Liver (tissue), 9 donors: ENCODE results near the gene SLC8A2. TPM values are rescaled to one million over a fixed set of nuclear protein-coding genes. Genes with fewer than 3 reads are reported as not detected.

ENCODE experiments used
- DNase-seq: peaks from one replicate; pipeline ENCODE4 v3.0.0-alpha.2; 2017; ENCODE audit warnings: low spot score
- H3K27ac ChIP-seq, 2 donors: one replicate each; pipeline ENCODE4 v1.7.0; 2013; ENCODE audit warnings: inconsistent platforms in 2 of 2, low read length in 2 of 2, control low read depth in 1 of 2, low read depth in 1 of 2, mild to moderate bottlenecking in 1 of 2
- H3K27me3 ChIP-seq, 4 donors: one replicate each; pipeline versions ENCODE4 v1.6.1 to v1.7.0; 2013; ENCODE audit warnings: low read length in 3 of 4, inconsistent platforms in 1 of 4, mild to moderate bottlenecking in 1 of 4, moderate library complexity in 1 of 4; ENCODE audit not compliant: control insufficient read depth in 4 of 4, insufficient read depth in 4 of 4
- H3K36me3 ChIP-seq, 4 donors: one replicate each; pipeline versions ENCODE4 v1.6.1 to v1.7.0; 2013; ENCODE audit warnings: low read length in 3 of 4, mild to moderate bottlenecking in 3 of 4, low read depth in 1 of 4, moderate library complexity in 1 of 4; ENCODE audit not compliant: control insufficient read depth in 4 of 4, insufficient read depth in 3 of 4
- H3K4me1 ChIP-seq, 4 donors: one replicate each; pipeline versions ENCODE4 v1.6.1 to v1.7.0; 2013; ENCODE audit warnings: low read length in 3 of 4, mild to moderate bottlenecking in 3 of 4, moderate library complexity in 1 of 4; ENCODE audit not compliant: control insufficient read depth in 4 of 4, insufficient read depth in 4 of 4
- H3K4me3 ChIP-seq, 3 donors: one replicate each; pipeline versions ENCODE4 v1.6.1 to v1.7.0; 2013; ENCODE audit warnings: low read length in 3 of 3, control low read depth in 1 of 3, low read depth in 1 of 3, mild to moderate bottlenecking in 1 of 3
- H3K9ac ChIP-seq, 2 donors: one replicate each; pipeline ENCODE4 v1.7.0; 2013; ENCODE audit warnings: low read length in 2 of 2, mild to moderate bottlenecking in 2 of 2, moderate library complexity in 2 of 2, control low read depth in 1 of 2, low read depth in 1 of 2
- H3K9me3 ChIP-seq, 4 donors: one replicate each; pipeline versions ENCODE4 v1.6.1 to v1.7.0; 2013; ENCODE audit warnings: low read length in 3 of 4; ENCODE audit not compliant: control insufficient read depth in 4 of 4
- FOXA1 ChIP-seq: IDR thresholded peaks from 2 replicates; pipeline ENCODE4 v1.6.1; 2016; ENCODE audit warnings: antibody characterized with exemption
- FOXA2 ChIP-seq: IDR thresholded peaks from 2 replicates; pipeline ENCODE4 v1.6.1; 2016; ENCODE audit warnings: antibody characterized with exemption
- GABPA ChIP-seq, 2 donors: IDR thresholded peaks in 1 of 2; conservative IDR thresholded peaks in 1 of 2; 2 replicates each; pipeline ENCODE4 v1.6.1; 2016; ENCODE audit warnings: antibody characterized with exemption in 2 of 2, mild to moderate bottlenecking in 1 of 2, moderate library complexity in 1 of 2
- HNF4A ChIP-seq, 2 donors: conservative IDR thresholded peaks; 2 replicates each; pipeline ENCODE4 v1.6.1; 2016; ENCODE audit warnings: antibody characterized with exemption in 2 of 2, mild to moderate bottlenecking in 2 of 2
- HNF4G ChIP-seq: IDR thresholded peaks from 2 replicates; pipeline ENCODE4 v1.6.1; 2016; ENCODE audit warnings: antibody characterized with exemption
- JUND ChIP-seq, 2 donors: IDR thresholded peaks; 2 replicates each; pipeline ENCODE4 v1.6.1; 2016; ENCODE audit warnings: antibody characterized with exemption in 2 of 2
- NR2F2 ChIP-seq: IDR thresholded peaks from 2 replicates; pipeline ENCODE4 v1.6.1; 2016; ENCODE audit warnings: antibody characterized with exemption
- RAD21 ChIP-seq, 2 donors: IDR thresholded peaks; 2 replicates each; pipeline ENCODE4 v1.6.1; 2016; ENCODE audit warnings: antibody characterized with exemption in 2 of 2, mild to moderate bottlenecking in 2 of 2
- RXRA ChIP-seq, 2 donors: IDR thresholded peaks; 2 replicates each; pipeline ENCODE4 v1.6.1; 2017 to 2018; ENCODE audit warnings: antibody characterized with exemption in 2 of 2, mild to moderate bottlenecking in 1 of 2
- SP1 ChIP-seq: IDR thresholded peaks from 2 replicates; pipeline ENCODE4 v1.6.1; 2018; ENCODE audit warnings: antibody characterized with exemption, mild to moderate bottlenecking
- TAF1 ChIP-seq: conservative IDR thresholded peaks from 2 replicates; pipeline ENCODE4 v1.6.1; 2016; ENCODE audit warnings: antibody characterized with exemption, mild to moderate bottlenecking
- YY1 ChIP-seq: IDR thresholded peaks from 2 replicates; pipeline ENCODE4 v1.6.1; 2016; ENCODE audit warnings: antibody characterized with exemption, mild to moderate bottlenecking
- WGBS: extraction: QIAGEN DNeasy Blood & Tissue Kit; methylation state at CpG from one replicate; pipeline ENCODE4 v1.1.7; 2013; 5-methylcytosine and 5-hydroxymethylcytosine counted together
- polyA plus RNA-seq, 2 donors: library from polyadenylated mRNA; stranded (reverse) in 1 of 2; unstranded in 1 of 2; fragments of 200-250 nt in 1 of 2; fragments of >200 nt in 1 of 2; fragmentation: Nextera tagmentation in 1 of 2; extraction: Ambion mirVana in 1 of 2; gene quantifications; one replicate each; pipeline versions ENCODE4 v1.2.1 to v1.2.3, GENCODE V29; 2013 to 2015
- total RNA-seq, 2 donors: library from RNA; depleted of rRNA; stranded (reverse); fragments of >200 nt; gene quantifications; one replicate each; pipeline ENCODE4 v1.2.3, GENCODE V29; 2014
- TF ChIP-seq, protein P1 (sequence below): fragments of 150-350 bp; IDR thresholded peaks from 2 replicates; pipeline ENCODE4 v1.5.1; 2017; ENCODE audit warnings: improper control_type of control experiment, low read depth, low read length; ENCODE audit not compliant: missing input control
- TF ChIP-seq, protein P2 (sequence below): IDR thresholded peaks from 2 replicates; pipeline ENCODE4 v1.6.1; 2016; ENCODE audit warnings: antibody characterized with exemption
- TF ChIP-seq, protein P3 (sequence below): IDR thresholded peaks from 2 replicates; pipeline ENCODE4 v1.6.1; 2016; ENCODE audit warnings: antibody characterized with exemption, mild to moderate bottlenecking
- TF ChIP-seq, protein P4 (sequence below): IDR thresholded peaks from 2 replicates; pipeline ENCODE4 v1.6.1; 2016; ENCODE audit warnings: antibody characterized with exemption
- TF ChIP-seq, protein P5 (sequence below): IDR thresholded peaks from 2 replicates; pipeline ENCODE4 v1.6.1; 2016; ENCODE audit warnings: antibody characterized with exemption
- donor health status: healthy.
- donor health status: healthy.
- donor health status: healthy.
- donor health status: healthy.
- donor health status: healthy.

SLC8A2 gene
- total and polyA plus RNA-seq, 4 donors, result 0.01 to 0.25 TPM; not detected in 2

DNA sequence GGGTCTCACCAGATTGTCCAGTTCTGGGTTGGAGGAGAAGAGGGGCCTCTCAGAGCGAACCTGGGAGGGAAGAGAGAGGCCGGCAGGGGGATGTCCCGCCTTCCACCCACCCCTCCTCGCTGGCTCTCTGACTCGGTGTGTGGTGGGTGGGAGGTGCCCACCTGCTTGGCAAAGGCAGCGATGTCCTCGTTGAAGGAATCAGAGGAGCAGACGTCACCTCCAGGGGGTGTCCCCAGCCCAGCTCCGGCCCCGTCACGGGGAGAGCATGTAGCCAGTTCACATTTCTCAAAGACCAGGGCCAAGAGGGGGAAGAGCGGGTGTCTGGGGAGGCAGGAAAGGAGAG lies 55.1 kb downstream of the SLC8A2 start:
- no peak overlapping the region for H3K27ac ChIP-seq
- no peak overlapping the region for H3K4me3 ChIP-seq
- peaks cover 0 to 6% (median 2%) of the 10 kb centered on the region in 4 donors for H3K4me1 ChIP-seq
- 46% methylated on average over 12 of the region's 12 CpGs for WGBS
- no peaks in the 10 kb centered on the region for H3K9me3 ChIP-seq
- no peak for TF ChIP-seq JUND (IDR thresholded peaks at IDR 0.05)
- no peak for TF ChIP-seq GABPA (IDR thresholded peaks at IDR 0.05 in 1 of 2, conservative IDR thresholded peaks at IDR 0.05 in 1 of 2)
- TF ChIP-seq, protein P1, sequence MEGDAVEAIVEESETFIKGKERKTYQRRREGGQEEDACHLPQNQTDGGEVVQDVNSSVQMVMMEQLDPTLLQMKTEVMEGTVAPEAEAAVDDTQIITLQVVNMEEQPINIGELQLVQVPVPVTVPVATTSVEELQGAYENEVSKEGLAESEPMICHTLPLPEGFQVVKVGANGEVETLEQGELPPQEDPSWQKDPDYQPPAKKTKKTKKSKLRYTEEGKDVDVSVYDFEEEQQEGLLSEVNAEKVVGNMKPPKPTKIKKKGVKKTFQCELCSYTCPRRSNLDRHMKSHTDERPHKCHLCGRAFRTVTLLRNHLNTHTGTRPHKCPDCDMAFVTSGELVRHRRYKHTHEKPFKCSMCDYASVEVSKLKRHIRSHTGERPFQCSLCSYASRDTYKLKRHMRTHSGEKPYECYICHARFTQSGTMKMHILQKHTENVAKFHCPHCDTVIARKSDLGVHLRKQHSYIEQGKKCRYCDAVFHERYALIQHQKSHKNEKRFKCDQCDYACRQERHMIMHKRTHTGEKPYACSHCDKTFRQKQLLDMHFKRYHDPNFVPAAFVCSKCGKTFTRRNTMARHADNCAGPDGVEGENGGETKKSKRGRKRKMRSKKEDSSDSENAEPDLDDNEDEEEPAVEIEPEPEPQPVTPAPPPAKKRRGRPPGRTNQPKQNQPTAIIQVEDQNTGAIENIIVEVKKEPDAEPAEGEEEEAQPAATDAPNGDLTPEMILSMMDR, result no peak
- TF ChIP-seq, protein P2, sequence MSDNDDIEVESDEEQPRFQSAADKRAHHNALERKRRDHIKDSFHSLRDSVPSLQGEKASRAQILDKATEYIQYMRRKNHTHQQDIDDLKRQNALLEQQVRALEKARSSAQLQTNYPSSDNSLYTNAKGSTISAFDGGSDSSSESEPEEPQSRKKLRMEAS, result no peak
- no peak for TF ChIP-seq YY1
- TF ChIP-seq FOXA1, result no peak
- no peak for TF ChIP-seq HNF4G
- TF ChIP-seq, protein P3, sequence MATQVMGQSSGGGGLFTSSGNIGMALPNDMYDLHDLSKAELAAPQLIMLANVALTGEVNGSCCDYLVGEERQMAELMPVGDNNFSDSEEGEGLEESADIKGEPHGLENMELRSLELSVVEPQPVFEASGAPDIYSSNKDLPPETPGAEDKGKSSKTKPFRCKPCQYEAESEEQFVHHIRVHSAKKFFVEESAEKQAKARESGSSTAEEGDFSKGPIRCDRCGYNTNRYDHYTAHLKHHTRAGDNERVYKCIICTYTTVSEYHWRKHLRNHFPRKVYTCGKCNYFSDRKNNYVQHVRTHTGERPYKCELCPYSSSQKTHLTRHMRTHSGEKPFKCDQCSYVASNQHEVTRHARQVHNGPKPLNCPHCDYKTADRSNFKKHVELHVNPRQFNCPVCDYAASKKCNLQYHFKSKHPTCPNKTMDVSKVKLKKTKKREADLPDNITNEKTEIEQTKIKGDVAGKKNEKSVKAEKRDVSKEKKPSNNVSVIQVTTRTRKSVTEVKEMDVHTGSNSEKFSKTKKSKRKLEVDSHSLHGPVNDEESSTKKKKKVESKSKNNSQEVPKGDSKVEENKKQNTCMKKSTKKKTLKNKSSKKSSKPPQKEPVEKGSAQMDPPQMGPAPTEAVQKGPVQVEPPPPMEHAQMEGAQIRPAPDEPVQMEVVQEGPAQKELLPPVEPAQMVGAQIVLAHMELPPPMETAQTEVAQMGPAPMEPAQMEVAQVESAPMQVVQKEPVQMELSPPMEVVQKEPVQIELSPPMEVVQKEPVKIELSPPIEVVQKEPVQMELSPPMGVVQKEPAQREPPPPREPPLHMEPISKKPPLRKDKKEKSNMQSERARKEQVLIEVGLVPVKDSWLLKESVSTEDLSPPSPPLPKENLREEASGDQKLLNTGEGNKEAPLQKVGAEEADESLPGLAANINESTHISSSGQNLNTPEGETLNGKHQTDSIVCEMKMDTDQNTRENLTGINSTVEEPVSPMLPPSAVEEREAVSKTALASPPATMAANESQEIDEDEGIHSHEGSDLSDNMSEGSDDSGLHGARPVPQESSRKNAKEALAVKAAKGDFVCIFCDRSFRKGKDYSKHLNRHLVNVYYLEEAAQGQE, result no peak
- TF ChIP-seq, protein P4, sequence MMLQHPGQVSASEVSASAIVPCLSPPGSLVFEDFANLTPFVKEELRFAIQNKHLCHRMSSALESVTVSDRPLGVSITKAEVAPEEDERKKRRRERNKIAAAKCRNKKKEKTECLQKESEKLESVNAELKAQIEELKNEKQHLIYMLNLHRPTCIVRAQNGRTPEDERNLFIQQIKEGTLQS, result no peak
- TF ChIP-seq TAF1, result no peak
- no peak for TF ChIP-seq HNF4A (conservative IDR thresholded peaks at IDR 0.05)
- TF ChIP-seq, protein P5, sequence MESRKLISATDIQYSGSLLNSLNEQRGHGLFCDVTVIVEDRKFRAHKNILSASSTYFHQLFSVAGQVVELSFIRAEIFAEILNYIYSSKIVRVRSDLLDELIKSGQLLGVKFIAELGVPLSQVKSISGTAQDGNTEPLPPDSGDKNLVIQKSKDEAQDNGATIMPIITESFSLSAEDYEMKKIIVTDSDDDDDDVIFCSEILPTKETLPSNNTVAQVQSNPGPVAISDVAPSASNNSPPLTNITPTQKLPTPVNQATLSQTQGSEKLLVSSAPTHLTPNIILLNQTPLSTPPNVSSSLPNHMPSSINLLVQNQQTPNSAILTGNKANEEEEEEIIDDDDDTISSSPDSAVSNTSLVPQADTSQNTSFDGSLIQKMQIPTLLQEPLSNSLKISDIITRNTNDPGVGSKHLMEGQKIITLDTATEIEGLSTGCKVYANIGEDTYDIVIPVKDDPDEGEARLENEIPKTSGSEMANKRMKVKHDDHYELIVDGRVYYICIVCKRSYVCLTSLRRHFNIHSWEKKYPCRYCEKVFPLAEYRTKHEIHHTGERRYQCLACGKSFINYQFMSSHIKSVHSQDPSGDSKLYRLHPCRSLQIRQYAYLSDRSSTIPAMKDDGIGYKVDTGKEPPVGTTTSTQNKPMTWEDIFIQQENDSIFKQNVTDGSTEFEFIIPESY, result no peak
- TF ChIP-seq FOXA2, result no peak
- TF ChIP-seq NR2F2, result no peak
- H3K27me3 ChIP-seq, result peaks cover 2 to 24% (median 6%) of the 10 kb centered on the region in 4 donors
- no peak overlapping the region for H3K9ac ChIP-seq
- DNase-seq, result no peak
- no peaks in the 10 kb centered on the region for H3K36me3 ChIP-seq

DNA sequence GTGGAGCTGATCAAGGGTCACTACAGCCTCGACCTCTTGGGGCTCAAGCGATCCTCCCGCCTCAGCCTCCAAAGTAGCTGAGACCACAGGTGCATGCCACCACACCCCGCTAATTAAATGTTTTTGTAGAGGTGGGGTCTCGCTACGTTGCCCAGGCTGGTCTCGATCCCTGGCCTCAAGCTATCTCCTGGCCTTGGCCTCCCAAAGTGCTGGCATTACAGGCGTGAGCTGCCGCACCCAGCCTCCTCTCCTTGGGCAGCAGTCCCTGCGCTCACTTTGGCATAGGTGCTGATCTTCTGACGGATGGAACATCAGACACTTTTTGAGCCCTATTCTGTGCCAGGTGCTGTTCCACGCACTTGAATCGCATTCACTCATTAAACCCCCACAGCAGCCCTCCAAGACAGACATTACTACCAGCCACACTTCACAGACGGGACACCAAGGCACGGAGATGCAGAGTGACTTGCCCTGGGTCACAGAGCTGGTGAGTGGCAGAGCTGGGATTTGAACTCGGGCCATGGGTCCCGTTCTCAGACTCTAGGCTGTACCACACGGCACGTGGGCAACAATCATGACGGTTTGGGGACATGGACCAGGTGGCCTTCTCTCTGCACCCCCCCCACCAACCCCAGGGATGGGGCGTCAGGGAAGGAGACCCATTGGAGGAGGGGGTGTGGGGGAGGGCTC lies 55.6 kb downstream of the SLC8A2 start:
- Histone ChIP-seq H3K9ac (no peak overlapping the region), H3K4me3 (no peak overlapping the region), H3K36me3 (no peaks in the 10 kb centered on the region), H3K4me1 (peaks cover 0 to 6% (median 2%) of the 10 kb centered on the region in 4 donors), H3K27me3 (peaks cover 0 to 19% (median 4%) of the 10 kb centered on the region in 4 donors), H3K9me3 (no peaks in the 10 kb centered on the region), H3K27ac (no peak overlapping the region)
- TF ChIP-seq RAD21 (IDR thresholded peaks at IDR 0.05) (no peak), FOXA2 (no peak), GABPA (IDR thresholded peaks at IDR 0.05 in 1 of 2, conservative IDR thresholded peaks at IDR 0.05 in 1 of 2) (no peak), HNF4A (conservative IDR thresholded peaks at IDR 0.05) (no peak), NR2F2 (no peak), FOXA1 (no peak), RXRA (IDR thresholded peaks at IDR 0.05) (no peak), SP1 (no peak), TAF1 (no peak)
- 84% methylated on average over 21 of the region's 21 CpGs for WGBS
- DNase-seq, result no peak
